Mesothelial cell of epicardium (in vitro differentiated cells): ENCODE data around the gene UBE2L5. TPM values are rescaled to one million over a fixed set of nuclear protein-coding genes. Genes with fewer than 3 reads are reported as not detected.

Source experiments
- DNase-seq, 2 experiments: peaks; one replicate each; pipeline ENCODE4 v3.0.0; 2021; ENCODE audit warnings: low spot score in 2 of 2; ENCODE audit not compliant: unreplicated experiment in 2 of 2
- H3K27ac Mint-ChIP-seq: 2 replicates; pipeline ENCODE4 v1.8.0; 2021; ENCODE audit warnings: mixed read lengths
- H3K27me3 Mint-ChIP-seq: 2 replicates; pipeline ENCODE4 v1.8.0; 2021; ENCODE audit warnings: low read depth, mixed read lengths
- H3K36me3 Mint-ChIP-seq: 2 replicates; pipeline ENCODE4 v1.8.0; 2021; ENCODE audit warnings: mixed read lengths
- H3K4me1 Mint-ChIP-seq: 2 replicates; pipeline ENCODE4 v1.8.0; 2021; ENCODE audit warnings: mixed read lengths
- H3K4me3 Mint-ChIP-seq: 2 replicates; pipeline ENCODE4 v1.8.0; 2021; ENCODE audit warnings: mild to moderate bottlenecking, moderate library complexity, mixed read lengths
- H3K9me3 Mint-ChIP-seq: 2 replicates; pipeline ENCODE4 v1.8.0; 2021; ENCODE audit warnings: mixed read lengths
- total RNA-seq: library from RNA; stranded (reverse); gene quantifications from 3 replicates; pipeline ENCODE4 v1.2.1, GENCODE V29; 2021
- TF ChIP-seq, protein P1 (sequence below): fragments of 200-600 bp; sonication (generic); IDR thresholded peaks from one replicate; pipeline ENCODE4 v1.5.0; 2021; ENCODE audit warnings: antibody characterized with exemption; ENCODE audit not compliant: unreplicated experiment

UBE2L5 gene
- total RNA-seq, 1 donor from 2014 or later = not detected

DNA sequence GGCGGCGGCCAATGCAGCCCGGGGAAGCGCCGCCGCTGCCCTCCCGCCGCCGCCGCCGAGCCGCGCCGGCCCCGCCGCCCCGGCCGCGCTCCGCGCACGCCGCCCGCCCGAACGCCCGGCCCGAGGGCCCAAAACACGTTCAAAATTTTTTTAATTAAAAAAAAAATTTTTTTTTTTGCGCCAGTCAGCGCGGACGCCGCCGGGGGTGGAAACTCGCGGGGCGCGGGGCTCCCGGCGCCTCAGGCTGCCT lies 43.0 kb downstream of the UBE2L5 start:
- Mint-ChIP-seq H3K4me3 (no peak overlapping the region), H3K9me3 (no peaks in the 10 kb centered on the region), H3K36me3 (peaks cover 10% of the 10 kb centered on the region)

GRCh38 chr13:30465593-30466357 lies 43.5 kb downstream of the UBE2L5 start, which contains the start of gene HMGB1:
Gene HMGB1 (minus strand): TSS chr13:30465936. CDS start chr13:30463680, 2,256 bp downstream.
- peak; percentile 97 for DNase-seq
- Mint-ChIP-seq H3K4me1 (peaks cover 34% of the 10 kb centered on the region), H3K9me3 (no peaks in the 10 kb centered on the region), H3K27me3 (peaks cover 3% of the 10 kb centered on the region), H3K4me3 (peak within 1 kb of the TSS; percentile 94), H3K27ac (peak within 1 kb of the TSS; percentile 100), H3K36me3 (peaks cover 10% of the 10 kb centered on the region)
- TF ChIP-seq, protein P1, sequence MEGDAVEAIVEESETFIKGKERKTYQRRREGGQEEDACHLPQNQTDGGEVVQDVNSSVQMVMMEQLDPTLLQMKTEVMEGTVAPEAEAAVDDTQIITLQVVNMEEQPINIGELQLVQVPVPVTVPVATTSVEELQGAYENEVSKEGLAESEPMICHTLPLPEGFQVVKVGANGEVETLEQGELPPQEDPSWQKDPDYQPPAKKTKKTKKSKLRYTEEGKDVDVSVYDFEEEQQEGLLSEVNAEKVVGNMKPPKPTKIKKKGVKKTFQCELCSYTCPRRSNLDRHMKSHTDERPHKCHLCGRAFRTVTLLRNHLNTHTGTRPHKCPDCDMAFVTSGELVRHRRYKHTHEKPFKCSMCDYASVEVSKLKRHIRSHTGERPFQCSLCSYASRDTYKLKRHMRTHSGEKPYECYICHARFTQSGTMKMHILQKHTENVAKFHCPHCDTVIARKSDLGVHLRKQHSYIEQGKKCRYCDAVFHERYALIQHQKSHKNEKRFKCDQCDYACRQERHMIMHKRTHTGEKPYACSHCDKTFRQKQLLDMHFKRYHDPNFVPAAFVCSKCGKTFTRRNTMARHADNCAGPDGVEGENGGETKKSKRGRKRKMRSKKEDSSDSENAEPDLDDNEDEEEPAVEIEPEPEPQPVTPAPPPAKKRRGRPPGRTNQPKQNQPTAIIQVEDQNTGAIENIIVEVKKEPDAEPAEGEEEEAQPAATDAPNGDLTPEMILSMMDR = no peak

More for the DNA sequence above, 43.0 kb downstream of the UBE2L5 start:
- Mint-ChIP-seq H3K4me1 (peaks cover 34% of the 10 kb centered on the region), H3K27me3 (peaks cover 3% of the 10 kb centered on the region), H3K27ac (no peak overlapping the region)
- TF ChIP-seq, protein P1 = no peak
- DNase-seq = no peak

DNA sequence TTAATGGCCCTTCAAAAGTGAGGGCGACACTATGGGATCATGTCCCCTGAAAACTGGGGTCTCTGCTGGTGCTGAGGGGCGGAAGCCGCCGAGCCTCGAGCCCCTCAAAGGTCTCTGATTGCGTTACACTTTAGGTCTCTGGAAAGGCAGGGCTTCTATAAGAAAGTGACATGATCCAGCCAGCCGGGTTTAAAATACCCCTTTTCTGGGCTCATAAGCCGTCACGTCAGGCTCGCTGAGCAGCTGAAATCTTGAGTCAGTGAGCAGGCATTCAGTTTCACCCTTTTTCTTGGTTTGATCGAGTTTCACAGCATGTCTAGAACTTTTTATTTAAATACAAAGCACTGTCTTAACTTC lies 44.0 kb downstream of the UBE2L5 start:
- H3K27me3 Mint-ChIP-seq = peaks cover 3% of the 10 kb centered on the region
- no peak for DNase-seq
- TF ChIP-seq, protein P1 = no peak
- peaks cover 33% of the 10 kb centered on the region for H3K4me1 Mint-ChIP-seq
- H3K9me3 Mint-ChIP-seq = no peaks in the 10 kb centered on the region
- H3K27ac Mint-ChIP-seq = peak overlapping the region; percentile 100
- H3K4me3 Mint-ChIP-seq = peak overlapping the region; percentile 94
- peaks cover 8% of the 10 kb centered on the region for H3K36me3 Mint-ChIP-seq

- peaks cover 31% of the 10 kb centered on the region for H3K4me1 Mint-ChIP-seq
- peaks cover 3% of the 10 kb centered on the region for H3K27me3 Mint-ChIP-seq
- DNase-seq = no peak
- no peak overlapping the region for H3K27ac Mint-ChIP-seq
- H3K36me3 Mint-ChIP-seq = peaks cover 6% of the 10 kb centered on the region
- H3K4me3 Mint-ChIP-seq = peak overlapping the region; percentile 94
- H3K9me3 Mint-ChIP-seq = no peaks in the 10 kb centered on the region
- TF ChIP-seq, protein P1 = no peak
Measured at GRCh38 chr13:30466841-30467252, 44.6 kb downstream of the UBE2L5 start.

- no peak for DNase-seq
Measured at GRCh38 chr13:30473675-30474074, 51.4 kb downstream of the UBE2L5 start.

More at GRCh38 chr13:30473675-30474074, 51.4 kb downstream of the UBE2L5 start:
- Mint-ChIP-seq H3K27me3 (no peaks in the 10 kb centered on the region), H3K4me1 (no peaks in the 10 kb centered on the region), H3K36me3 (no peaks in the 10 kb centered on the region), H3K27ac (no peak overlapping the region), H3K4me3 (no peak overlapping the region), H3K9me3 (no peaks in the 10 kb centered on the region)
- TF ChIP-seq, protein P1 = no peak
